Measurements from ENCODE around the gene SMIM34.
"Not testable (repeated sequence)": the region's sequence is repeated elsewhere in the genome, so short reads cannot be mapped to it uniquely, and the experiment has no call there.

SMIM34 gene, protein sequence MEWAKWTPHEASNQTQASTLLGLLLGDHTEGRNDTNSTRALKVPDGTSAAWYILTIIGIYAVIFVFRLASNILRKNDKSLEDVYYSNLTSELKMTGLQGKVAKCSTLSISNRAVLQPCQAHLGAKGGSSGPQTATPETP

DNA sequence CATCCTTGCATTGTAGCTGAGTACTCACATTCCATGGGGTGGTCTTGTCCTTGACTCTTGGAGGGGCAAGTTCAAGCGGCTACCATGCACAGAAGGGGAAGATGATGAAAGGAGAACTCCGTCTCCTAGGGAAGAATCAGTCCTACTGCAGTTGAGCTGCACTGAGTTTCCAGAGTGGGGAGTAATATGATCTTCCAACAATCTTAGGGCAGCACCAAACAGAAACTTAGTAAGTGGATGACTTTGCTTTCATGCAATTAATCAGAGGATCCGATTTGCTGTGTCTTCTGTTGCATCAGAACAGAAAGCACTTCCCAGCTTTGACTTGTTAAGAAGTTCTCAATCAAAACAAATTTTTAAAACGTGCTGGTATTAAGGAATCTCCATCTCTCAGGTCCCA lies at the start of gene SMIM34:
SMIM34 (minus strand) TSS at position 147 of the 400 bp plus-strand sequence; CDS start at position 35, 112 bp downstream.
- not testable (repeated sequence) for DNase-seq

DNA sequence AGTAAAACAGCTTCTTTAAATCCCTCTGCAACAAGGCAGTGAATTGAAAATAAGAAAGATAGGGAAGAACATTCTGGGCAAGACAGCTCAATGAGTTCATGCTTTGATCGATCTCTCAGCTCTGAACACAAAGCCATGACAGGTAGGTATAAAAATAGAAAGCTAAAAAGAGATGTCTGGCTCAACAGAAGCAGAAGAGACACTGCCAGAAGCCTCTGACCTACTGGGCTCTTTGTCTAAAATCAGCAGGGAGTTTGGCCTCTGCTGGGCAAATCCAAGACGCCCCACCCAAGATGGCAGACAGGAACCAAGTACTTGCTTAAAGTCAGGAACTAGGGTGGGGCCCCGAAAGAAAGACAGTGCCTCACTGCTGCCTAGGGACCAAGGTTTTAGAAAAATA lies 43.6 kb upstream of the SMIM34 start:
- DNase-seq = not testable (repeated sequence)

DNA sequence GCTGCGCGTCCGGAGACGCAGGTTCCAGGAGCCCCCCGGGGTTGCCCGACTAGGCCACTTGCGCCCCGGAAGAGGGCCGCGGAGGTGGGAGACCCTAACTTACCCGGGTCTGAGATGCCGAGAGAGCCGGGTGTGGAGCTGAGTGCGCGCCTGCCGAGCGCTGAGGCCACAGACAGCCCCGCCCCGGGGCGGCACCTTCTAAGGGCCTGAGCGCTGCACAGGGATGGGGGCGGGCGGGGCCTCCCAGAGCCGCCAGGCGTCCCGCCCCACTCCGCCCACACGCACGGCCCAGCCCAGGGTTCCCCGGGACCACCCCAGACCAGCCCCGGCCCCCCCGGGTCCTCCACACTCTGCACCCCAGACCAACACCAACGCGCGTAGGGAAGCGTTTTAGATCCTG lies 35.7 kb upstream of the SMIM34 start:
- DNase-seq = not testable (repeated sequence)

DNA sequence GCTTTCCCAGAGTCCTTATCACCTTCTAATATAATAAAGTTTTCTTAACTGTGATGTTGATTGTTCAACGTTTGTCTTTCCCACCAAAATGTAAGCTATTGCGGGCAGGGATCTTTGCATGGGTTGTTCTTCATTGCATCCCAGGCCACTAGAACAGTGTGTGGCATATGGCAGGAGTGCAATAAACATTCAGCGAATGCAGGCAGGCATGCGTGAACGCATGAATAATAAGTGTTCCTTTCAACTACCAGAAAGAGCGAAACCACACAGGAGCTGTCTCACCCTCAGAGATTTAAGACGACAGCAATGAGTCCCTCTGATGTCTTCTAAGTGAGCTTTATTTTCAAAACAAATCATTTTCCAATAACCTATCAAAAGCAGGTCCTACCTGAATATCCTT lies 34.5 kb upstream of the SMIM34 start:
- not testable (repeated sequence) for DNase-seq

DNA sequence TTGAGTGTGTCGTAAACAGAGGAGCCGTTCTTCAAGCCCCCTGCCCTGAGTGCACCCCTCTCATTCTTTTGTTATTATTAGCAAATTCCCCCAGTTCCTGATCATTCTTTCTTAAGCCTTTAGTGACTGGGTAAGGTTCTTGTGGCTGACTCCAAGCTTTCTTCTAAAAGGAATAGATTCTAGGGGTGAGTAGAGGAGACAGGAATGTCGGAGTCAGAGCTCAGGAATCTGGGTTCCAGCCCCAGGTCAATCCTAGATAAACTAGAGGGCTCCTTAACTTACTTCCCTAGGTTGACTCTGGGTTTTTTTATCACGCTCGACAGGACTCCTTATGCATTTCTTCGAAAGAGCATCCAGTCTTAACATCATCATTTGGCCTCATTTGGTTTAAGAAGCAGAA lies 32.4 kb upstream of the SMIM34 start:
- not testable (repeated sequence) for DNase-seq

DNA sequence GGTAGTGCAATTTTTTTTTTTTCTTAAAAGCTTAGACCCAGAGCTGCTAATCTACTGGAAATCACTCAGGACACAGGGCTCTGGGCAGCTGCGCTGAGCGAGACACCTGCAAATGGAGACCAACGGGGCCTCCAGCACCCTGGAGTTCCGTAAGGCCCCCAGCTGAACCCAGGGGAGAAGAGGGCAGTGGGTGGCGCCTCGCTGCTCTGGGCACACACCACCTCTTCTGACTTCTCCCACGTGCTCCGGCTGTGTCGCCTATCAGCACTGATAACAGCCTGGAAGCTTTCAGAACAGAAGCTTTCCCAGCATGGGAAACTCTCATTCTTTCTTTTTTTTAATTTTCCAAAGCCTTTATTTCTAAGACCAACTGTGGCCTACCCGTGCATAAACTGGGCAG lies 31.9 kb upstream of the SMIM34 start:
- not testable (repeated sequence) for DNase-seq

DNA sequence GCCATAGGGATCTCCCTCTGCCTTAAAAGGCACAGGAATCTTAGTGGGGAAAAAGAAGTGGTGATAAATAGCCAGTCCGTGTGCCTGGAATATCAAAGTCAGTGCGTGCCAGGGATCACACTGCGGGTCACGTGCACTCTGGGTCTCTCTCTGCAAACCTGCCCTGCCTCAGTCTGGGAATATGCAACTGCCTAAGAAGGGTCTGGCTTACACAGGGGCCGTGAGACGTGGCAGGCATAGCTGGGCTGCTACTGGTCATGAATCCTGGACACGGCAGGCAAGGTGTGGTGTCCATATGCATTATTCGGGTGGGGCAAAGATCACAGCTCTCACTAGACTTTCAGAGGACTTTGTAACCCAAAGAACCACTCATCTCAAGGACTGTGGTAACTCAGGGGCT lies 23.3 kb upstream of the SMIM34 start:
- not testable (repeated sequence) for DNase-seq

DNA sequence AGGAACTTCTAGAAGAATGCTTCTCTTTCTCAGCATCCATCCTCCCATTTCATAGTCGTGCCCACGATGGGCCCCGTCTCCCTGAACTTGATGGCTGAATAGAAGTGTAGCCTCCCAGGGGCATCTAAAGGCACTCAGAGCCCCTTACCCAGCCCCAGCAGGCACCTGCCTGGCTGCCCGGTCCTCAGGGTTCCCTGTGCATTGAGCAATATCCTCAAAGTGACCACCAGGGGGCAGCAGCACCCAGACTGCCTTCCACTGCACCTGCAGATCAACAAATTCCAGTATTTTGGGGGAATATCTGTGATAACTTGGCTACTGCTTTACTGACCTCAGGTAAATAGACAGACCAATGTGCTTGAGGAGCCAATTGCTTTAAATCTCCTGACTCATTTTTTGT lies 19.7 kb upstream of the SMIM34 start:
- DNase-seq = not testable (repeated sequence)

DNA sequence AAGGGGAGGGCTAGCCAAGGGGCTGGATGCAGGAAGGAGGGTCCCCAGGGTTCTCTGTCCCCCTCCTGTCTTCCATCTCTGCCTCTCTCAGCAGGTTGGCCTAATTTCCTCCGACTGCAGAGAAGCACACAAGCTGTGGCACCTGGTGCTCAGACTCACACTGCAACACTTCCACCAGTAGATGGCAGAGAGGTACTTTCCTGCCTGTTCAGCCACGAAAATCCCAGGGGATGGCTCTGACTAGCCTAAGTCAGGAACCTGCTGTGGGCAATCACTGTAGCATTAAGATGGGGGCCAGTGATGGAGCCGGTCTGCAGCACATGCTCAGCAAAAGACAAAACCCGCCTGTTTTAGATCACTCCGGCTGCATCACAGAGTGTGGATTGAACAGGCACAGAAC lies 6.0 kb upstream of the SMIM34 start:
- DNase-seq = not testable (repeated sequence)

DNA sequence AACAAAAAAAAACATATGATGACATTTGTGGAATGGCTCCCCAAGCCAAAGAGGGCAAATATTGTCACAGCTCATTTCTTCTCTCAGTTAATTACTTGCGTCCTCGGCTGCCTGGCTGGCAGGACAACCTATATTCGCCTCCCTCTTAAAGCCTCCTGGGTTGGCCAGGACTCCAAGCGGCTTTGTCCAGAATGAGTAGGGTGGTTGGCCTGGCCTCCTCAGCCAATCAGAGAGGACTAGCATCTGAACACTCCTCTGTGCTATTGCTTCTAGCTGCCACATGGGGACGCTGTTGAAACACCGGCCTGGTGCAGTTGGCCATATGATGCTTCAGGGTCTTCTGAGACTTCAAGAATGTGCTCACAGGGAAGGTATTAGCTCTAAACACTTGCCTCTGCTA lies 4.7 kb upstream of the SMIM34 start:
- DNase-seq = not testable (repeated sequence)

DNA sequence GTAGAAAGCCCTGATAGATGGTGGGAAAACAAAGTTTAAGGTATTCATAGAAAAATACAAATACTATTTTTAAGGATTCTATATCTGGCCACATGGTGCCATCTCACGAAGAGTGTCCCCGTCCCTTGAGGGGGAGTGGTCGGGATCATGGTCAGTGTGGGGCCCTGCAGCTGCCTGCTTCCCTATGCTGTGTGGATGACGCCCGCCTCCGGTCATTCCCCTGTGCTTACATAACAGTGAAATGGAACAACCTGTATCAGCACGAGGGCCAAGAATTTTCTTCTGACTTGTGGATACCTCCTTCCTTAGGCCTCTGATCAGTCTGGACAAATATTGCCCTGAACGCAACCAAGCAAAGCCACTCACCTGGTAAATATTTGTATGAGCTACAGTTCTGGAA lies 3.6 kb upstream of the SMIM34 start:
- DNase-seq = not testable (repeated sequence)

DNA sequence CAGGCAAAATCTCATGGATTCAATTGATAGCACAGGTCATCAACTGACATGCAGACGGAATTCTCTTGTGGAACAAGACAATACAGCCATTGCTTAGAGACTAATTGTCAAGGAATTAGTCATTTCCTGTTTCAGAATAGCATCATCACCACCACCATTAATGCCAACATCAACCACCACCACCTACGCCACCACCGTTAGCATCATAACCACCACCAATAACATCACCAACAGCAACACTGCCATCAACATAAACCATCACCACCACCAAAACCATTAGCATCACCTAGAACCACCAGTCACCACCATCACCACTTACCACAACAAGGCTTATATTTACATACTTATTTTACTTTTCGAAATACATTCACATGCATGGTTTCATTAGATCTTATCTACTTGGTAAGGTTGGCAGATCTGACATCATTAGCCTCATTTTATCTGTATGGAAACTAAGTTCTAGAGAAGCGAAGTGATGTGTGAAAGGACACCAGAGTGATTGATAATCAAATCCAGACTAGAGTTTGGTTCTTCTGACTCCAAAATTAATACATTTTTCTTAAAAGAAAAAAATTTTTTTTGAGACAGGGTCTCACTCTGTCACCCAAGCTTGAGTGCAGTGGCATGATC lies 6.2 kb downstream of the SMIM34 start:
- not testable (repeated sequence) for DNase-seq

DNA sequence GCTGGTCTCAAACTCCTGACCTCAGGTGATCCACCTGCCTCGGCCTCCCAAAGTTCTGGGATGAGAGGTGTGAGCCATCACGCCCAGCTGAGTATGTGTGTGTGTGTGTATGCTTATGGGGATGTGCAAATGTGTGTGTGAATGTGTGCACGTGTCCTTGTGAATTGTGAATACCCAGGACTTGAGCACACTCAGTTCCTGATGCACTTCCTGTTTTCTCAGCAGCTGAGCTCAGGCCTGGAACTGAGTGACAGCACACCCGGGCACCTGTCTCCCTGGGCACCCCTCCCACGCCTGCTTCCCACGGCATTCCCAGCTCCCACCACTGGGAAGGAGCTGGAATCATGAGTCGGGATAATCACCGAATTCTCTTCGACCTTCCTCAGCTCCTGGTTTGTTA lies 16.5 kb downstream of the SMIM34 start:
- DNase-seq = not testable (repeated sequence)

DNA sequence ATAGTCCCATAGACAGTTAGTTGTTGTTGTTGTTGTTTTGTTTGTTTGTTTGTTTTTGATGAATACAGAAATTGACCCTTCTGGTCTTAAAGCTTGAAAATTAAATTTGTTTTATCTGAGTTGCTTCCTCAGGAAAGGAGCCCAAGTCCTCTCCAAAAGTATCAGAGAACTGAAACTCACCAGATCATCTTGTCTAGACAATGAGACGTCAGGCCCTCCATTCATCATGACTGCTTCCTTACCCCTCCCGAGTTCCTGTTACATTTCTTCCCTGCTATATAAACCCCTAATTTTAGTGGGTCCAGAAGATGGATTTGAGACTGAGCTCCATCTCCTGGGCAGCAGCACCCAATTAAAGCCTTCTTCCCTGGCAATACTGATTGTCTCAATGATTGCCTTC lies 17.1 kb downstream of the SMIM34 start:
- DNase-seq = not testable (repeated sequence)

DNA sequence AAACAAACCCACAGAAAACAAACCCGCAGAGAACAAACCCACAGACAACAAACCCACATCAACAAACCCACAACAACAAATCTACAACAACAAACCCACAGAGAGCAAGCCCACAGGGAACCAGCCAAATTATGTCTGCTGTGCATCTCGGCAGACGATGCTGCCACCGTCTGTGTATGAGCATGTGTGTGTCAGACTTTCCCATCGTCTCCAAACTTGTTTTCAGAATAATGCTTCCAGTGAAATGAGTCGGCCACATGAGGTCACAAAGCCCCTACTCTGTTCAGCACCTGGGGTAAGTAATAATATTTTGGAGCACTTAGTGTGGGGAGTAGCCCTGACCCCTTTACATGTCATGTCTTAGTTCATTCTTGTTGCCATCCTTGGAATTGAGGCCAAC lies 17.6 kb downstream of the SMIM34 start:
- DNase-seq = not testable (repeated sequence)

DNA sequence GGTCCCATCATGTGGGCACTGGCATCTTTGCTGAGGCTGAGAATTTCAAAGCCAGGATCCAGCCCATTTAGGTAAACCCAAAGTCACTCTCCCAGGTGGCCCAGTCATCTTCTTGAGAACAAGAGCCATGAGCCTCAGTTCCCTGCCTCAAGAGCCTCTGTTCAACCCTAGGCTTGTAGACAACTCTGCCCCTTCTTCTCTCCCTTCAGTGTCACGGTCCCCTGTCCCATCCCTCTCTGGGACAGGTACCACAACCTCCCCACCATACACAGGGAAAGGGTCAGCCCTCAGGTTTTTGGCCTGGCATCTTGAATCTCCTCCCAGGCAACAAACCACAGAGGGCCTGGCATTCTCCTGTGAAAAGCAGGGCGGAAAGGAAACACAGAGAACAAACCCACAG lies 18.1 kb downstream of the SMIM34 start:
- not testable (repeated sequence) for DNase-seq

DNA sequence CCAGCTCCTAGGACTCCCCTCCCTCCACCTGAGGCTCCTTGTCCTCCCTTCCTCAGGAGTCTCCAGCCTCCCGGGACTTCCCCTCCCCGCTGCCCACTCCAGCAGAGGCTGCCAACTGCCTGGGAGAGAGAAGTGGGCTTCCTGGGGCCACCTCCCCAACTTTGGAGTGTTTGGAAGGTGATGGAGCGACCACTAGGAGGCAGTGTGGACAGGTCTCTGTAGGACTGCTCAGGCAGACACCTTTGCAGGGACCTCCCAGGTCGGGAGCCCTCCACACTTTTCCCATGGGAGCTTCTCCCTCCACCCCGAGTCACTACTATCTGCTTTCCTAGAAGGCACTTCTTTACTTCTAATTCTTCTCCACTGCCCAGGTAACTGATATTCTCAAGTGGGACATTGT lies 19.0 kb downstream of the SMIM34 start:
- not testable (repeated sequence) for DNase-seq

DNA sequence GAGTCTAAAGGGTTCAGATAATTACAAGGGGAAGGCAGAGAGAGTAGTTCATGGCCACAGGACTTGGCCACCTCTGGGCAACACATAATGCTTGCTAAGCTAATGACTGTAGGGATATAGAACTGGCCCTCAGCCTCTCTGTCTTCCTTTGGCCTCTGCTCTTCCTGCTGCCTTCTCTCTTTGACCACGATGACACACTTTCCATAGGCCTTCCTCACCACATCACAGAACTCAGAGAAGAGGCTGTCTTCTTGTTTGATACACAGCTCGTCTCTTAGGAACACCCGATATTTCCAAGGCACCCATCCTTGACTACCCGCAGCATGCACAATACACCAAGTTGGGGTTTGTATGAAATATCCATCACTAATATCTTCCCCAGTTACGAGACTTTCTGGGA lies 23.2 kb downstream of the SMIM34 start:
- DNase-seq = not testable (repeated sequence)

DNA sequence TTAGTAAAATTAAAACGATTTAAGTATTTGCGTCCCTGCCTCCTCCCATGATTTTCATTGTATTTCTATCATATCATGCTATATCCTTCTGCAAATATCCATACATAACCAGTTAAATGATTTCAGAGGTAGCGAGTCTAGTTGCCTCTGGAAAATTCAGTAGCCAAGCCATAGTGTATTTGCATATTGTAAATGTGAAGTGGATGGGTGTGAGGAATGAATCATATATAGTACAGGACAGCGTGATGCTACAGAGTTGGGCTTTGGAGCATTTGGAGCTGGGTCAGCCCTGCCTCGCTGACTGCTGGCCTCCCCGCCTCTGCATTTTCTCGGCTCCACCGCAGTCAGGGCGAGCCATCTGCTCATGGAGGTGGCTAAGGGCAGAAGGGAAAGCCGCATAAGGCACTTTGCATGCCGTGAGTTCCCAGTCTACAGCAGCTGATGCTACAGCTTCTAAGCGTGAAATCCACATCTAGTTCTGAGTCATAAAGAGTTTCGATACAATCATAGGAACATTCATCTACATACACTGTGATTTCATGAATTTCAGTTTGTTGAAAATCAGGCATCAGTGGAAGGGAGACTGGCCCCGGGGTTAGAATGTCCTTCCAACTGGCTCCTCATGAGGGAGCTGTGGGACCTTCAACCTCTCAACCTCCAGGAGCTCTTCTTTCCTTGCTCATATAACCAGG lies 39.9 kb downstream of the SMIM34 start:
- not testable (repeated sequence) for DNase-seq

DNA sequence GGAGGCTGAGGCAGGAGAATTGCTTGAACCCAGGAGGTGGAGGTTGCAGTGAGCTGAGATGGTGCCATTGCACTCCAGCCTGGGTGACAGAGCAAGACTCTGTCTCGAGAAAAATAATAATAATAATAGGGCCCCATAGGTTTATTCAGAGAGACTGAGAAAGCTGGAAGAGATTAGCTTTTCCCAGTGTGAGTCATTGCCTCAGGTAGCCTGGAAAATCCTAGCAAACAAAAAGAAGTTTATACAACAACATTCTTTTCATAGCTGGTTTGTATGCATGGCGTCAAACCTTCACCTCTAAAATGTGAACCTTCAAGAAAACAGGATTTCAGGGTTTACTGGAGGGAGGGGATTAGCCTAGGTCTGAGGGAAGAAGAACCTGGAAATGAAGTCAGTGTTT lies 40.6 kb downstream of the SMIM34 start:
- not testable (repeated sequence) for DNase-seq

DNA sequence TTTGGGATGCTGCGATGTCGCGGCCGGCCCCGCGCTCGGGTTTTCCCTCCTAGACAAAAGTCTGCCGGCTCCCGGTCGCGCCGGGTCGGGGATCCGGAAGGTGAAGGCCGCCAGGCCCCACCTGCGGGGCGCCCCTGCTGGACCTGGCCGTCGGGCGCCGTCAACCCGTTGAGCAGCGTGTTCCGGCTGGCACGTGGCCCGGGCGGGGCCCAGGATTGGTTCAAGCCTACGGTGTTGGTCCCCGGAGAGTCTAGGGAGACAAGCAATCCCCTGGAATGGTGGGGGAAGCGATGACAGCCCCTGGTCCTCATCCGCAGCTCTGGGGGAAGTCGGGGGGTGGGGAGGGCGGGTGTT lies 48.2 kb downstream of the SMIM34 start:
- not testable (repeated sequence) for DNase-seq

DNA sequence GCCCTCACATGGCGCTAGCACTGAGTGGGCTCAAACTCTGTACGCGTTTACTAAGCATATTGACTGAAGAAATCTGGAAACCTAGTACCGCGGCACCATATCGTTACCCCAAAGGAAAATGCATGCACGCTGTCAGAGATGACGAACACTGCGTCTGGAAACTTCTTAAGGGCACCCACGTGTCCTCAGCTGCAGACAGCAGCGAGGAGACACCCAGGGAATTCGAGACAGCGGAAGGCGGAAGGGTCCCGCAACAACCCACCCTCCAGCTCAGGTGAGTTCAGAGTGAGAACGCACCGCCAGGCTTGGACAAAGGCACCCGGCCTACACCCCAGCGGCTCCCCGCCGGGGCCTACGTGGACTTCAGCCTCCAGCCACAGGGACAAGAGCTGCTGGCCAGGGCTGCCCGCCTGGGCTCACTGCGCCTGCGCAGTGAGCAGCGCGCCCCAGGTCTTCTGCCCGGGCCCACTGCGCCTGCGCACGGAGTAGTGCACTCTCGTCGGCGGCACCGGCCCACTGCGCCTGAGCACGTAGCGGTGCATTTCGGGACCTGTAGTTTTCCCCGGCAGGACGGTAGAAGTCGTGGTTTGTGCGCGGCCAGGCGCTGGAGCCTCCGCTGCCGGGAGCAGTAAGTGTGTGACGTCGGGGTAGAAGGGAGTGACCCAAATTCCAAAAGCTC lies 48.7 kb downstream of the SMIM34 start, which contains the start of gene SMIM11:
SMIM11 (plus strand) TSS at position 568 of the 679 bp plus-strand sequence. CDS start 3,998 bp downstream, outside the sequence.
- not testable (repeated sequence) for DNase-seq

DNA sequence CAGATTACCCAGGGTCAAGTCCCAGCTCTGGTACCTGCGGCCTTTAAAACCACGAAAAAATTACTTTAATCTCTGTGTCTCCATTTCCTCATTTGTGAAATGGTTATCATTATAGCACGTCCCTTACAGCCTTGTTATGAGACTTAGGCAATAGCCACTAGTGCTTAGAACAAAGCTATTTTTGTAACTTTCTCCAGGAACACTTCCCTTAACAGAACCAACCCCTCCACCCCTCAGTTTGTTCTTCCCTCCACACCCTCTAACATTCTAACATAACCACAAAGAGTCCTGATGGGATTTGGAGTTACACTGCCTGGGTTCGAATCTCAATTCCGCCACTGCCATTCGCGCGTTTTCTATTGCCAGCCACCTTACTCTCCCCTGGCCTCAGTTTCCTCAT lies 49.3 kb downstream of the SMIM34 start:
- DNase-seq = not testable (repeated sequence)

DNA sequence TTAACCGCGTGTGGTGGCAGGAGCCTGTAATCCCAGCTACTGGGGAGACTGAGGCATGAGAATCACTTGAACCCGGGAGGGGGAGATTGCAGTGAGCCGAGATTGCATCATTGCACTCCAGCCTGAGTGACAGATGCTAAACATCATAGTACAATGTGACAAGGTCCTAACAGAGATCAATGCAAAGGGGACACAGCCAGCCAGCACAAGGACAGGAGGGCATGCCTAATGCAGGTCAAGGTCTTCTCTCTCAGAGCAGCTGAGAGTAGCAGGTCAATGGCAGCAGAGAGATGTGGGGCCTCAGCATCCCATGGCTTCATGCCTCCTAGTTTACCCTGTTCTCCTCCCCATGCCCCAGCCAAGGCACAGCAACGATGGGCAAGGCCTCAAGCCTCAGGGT lies 51.4 kb downstream of the SMIM34 start:
- DNase-seq = no peak
